ENCODE results near the gene LRMDA.

Gene LRMDA

GRCh38 chr10:75638752-75639151, 207.3 kb downstream of the LRMDA start:
- H3K9ac ChIP-seq (ENCODE audit: low read length), result no peak overlapping the region
- no peaks in the 10 kb centered on the region for H3K9me2 ChIP-seq (replicated peaks; ENCODE audit: insufficient read depth, low read length)
- no peaks in the 10 kb centered on the region for H3K27me3 ChIP-seq (ENCODE audit: low read length)
- no peak overlapping the region for H3K4me3 ChIP-seq (ENCODE audit: insufficient read depth, low read length, poor library complexity, severe bottlenecking)
- TF ChIP-seq, protein P1, sequence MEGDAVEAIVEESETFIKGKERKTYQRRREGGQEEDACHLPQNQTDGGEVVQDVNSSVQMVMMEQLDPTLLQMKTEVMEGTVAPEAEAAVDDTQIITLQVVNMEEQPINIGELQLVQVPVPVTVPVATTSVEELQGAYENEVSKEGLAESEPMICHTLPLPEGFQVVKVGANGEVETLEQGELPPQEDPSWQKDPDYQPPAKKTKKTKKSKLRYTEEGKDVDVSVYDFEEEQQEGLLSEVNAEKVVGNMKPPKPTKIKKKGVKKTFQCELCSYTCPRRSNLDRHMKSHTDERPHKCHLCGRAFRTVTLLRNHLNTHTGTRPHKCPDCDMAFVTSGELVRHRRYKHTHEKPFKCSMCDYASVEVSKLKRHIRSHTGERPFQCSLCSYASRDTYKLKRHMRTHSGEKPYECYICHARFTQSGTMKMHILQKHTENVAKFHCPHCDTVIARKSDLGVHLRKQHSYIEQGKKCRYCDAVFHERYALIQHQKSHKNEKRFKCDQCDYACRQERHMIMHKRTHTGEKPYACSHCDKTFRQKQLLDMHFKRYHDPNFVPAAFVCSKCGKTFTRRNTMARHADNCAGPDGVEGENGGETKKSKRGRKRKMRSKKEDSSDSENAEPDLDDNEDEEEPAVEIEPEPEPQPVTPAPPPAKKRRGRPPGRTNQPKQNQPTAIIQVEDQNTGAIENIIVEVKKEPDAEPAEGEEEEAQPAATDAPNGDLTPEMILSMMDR (IDR thresholded peaks at IDR 0.05; ENCODE audit: insufficient read depth, low read length, poor library complexity, severe bottlenecking), result no peak
- no peak for TF ChIP-seq EZH2phosphoT487 (conservative IDR thresholded peaks at IDR 0.05; ENCODE audit: low read length)
- no peaks in the 10 kb centered on the region for H4K20me1 ChIP-seq (ENCODE audit: low read depth, low read length)
- no peaks in the 10 kb centered on the region for H3K79me2 ChIP-seq (ENCODE audit: insufficient read depth, low read length)
- no peaks in the 10 kb centered on the region for H3K36me3 ChIP-seq (ENCODE audit: low read length)
- H2AFZ ChIP-seq (ENCODE audit: low read depth, low read length, severe bottlenecking), result no peak overlapping the region
- no peak overlapping the region for H3K4me2 ChIP-seq (ENCODE audit: low read depth, low read length, poor library complexity, severe bottlenecking)
- H3K9me3 ChIP-seq (ENCODE audit: insufficient read depth, low read length), result no peaks in the 10 kb centered on the region
- H3K27ac ChIP-seq (ENCODE audit: low read depth, low read length), result no peak overlapping the region
- H3F3A ChIP-seq (ENCODE audit: insufficient read depth), result no peaks in the 10 kb centered on the region

GRCh38 chr10:75639736-75640135, 208.3 kb downstream of the LRMDA start:
- H3K4me2 ChIP-seq (ENCODE audit: low read depth, low read length, poor library complexity, severe bottlenecking), result no peak overlapping the region
- no peaks in the 10 kb centered on the region for H3K79me2 ChIP-seq (ENCODE audit: insufficient read depth, low read length)
- no peaks in the 10 kb centered on the region for H3F3A ChIP-seq (ENCODE audit: insufficient read depth)
- no peaks in the 10 kb centered on the region for H3K27me3 ChIP-seq (ENCODE audit: low read length)
- no peaks in the 10 kb centered on the region for H4K20me1 ChIP-seq (ENCODE audit: low read depth, low read length)
- no peak overlapping the region for H3K4me3 ChIP-seq (ENCODE audit: insufficient read depth, low read length, poor library complexity, severe bottlenecking)
- H3K27ac ChIP-seq (ENCODE audit: low read depth, low read length), result no peak overlapping the region
- no peaks in the 10 kb centered on the region for H3K9me2 ChIP-seq (replicated peaks; ENCODE audit: insufficient read depth, low read length)
- TF ChIP-seq EZH2phosphoT487 (conservative IDR thresholded peaks at IDR 0.05; ENCODE audit: low read length), result no peak
- TF ChIP-seq, protein P1 (IDR thresholded peaks at IDR 0.05; ENCODE audit: insufficient read depth, low read length, poor library complexity, severe bottlenecking), result no peak
- no peaks in the 10 kb centered on the region for H3K36me3 ChIP-seq (ENCODE audit: low read length)
- no peak overlapping the region for H2AFZ ChIP-seq (ENCODE audit: low read depth, low read length, severe bottlenecking)
- no peaks in the 10 kb centered on the region for H3K9me3 ChIP-seq (ENCODE audit: insufficient read depth, low read length)
- H3K9ac ChIP-seq (ENCODE audit: low read length), result no peak overlapping the region

- H3K79me2 ChIP-seq (ENCODE audit: insufficient read depth, low read length), result no peaks in the 10 kb centered on the region
- no peaks in the 10 kb centered on the region for H3K27me3 ChIP-seq (ENCODE audit: low read length)
- H3K4me3 ChIP-seq (ENCODE audit: insufficient read depth, low read length, poor library complexity, severe bottlenecking), result no peak overlapping the region
- TF ChIP-seq, protein P1 (IDR thresholded peaks at IDR 0.05; ENCODE audit: insufficient read depth, low read length, poor library complexity, severe bottlenecking), result no peak
- H3K4me2 ChIP-seq (ENCODE audit: low read depth, low read length, poor library complexity, severe bottlenecking), result no peak overlapping the region
- H4K20me1 ChIP-seq (ENCODE audit: low read depth, low read length), result no peaks in the 10 kb centered on the region
- no peaks in the 10 kb centered on the region for H3K9me3 ChIP-seq (ENCODE audit: insufficient read depth, low read length)
- no peak overlapping the region for H2AFZ ChIP-seq (ENCODE audit: low read depth, low read length, severe bottlenecking)
- H3K27ac ChIP-seq (ENCODE audit: low read depth, low read length), result no peak overlapping the region
- no peak overlapping the region for H3K9ac ChIP-seq (ENCODE audit: low read length)
- no peaks in the 10 kb centered on the region for H3K36me3 ChIP-seq (ENCODE audit: low read length)
- no peaks in the 10 kb centered on the region for H3F3A ChIP-seq (ENCODE audit: insufficient read depth)
- no peaks in the 10 kb centered on the region for H3K9me2 ChIP-seq (replicated peaks; ENCODE audit: insufficient read depth, low read length)
Measured at GRCh38 chr10:75640381-75640780, 209.0 kb downstream of the LRMDA start.

DNA sequence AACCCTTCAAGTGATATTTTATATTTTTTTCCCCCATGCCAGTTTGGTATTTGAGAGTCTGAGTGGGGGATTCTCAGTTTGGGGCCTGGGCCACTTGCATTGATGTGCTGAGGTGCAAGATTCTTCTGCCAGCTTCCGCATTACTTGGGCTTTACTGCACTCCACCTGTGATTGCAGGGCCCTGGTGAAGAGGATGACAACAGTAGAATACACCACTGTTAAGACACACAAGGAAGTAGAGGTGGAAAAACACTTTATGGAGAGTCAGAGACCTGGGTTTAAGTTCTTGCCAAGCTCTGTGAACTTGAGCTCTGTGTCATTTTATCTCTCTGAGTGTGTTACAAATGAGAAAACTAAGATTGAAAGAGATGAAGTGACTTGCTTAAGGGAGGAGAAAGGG, 209.4 kb downstream of the LRMDA start:
- TF ChIP-seq EZH2phosphoT487 (conservative IDR thresholded peaks at IDR 0.05; ENCODE audit: low read length), result no peak
- TF ChIP-seq, protein P1 (IDR thresholded peaks at IDR 0.05; ENCODE audit: insufficient read depth, low read length, poor library complexity, severe bottlenecking), result no peak
- Histone ChIP-seq H3K4me3 (ENCODE audit: insufficient read depth, low read length, poor library complexity, severe bottlenecking) (no peak overlapping the region), H2AFZ (ENCODE audit: low read depth, low read length, severe bottlenecking) (no peak overlapping the region), H3K27ac (ENCODE audit: low read depth, low read length) (no peak overlapping the region), H3K79me2 (ENCODE audit: insufficient read depth, low read length) (no peaks in the 10 kb centered on the region), H3F3A (ENCODE audit: insufficient read depth) (no peaks in the 10 kb centered on the region), H3K4me2 (ENCODE audit: low read depth, low read length, poor library complexity, severe bottlenecking) (no peak overlapping the region), H3K27me3 (ENCODE audit: low read length) (no peaks in the 10 kb centered on the region), H3K9ac (ENCODE audit: low read length) (no peak overlapping the region), H4K20me1 (ENCODE audit: low read depth, low read length) (no peaks in the 10 kb centered on the region), H3K9me3 (ENCODE audit: insufficient read depth, low read length) (no peaks in the 10 kb centered on the region), H3K9me2 (replicated peaks; ENCODE audit: insufficient read depth, low read length) (no peaks in the 10 kb centered on the region), H3K36me3 (ENCODE audit: low read length) (no peaks in the 10 kb centered on the region)

Data from SU-DHL-6 (cell line).